Mammary epithelial cell (primary cell): ENCODE results near the gene ADRA2A.

Source experiments
- CTCF ChIP-seq, 2 donors: IDR thresholded peaks in 1 of 2; conservative IDR thresholded peaks in 1 of 2; 2 replicates each; pipeline ENCODE4 v1.5.1; 2011 to 2012; ENCODE audit warnings: inconsistent platforms in 2 of 2, low read length in 2 of 2, mild to moderate bottlenecking in 2 of 2, control low read depth in 1 of 2, low read depth in 1 of 2; ENCODE audit not compliant: insufficient read depth in 1 of 2; ENCODE audit errors: extremely low read depth in 1 of 2
- EZH2 ChIP-seq: IDR thresholded peaks from 2 replicates; pipeline ENCODE4 v1.6.1; 2012; ENCODE audit warnings: low read length, inconsistent platforms, borderline replicate concordance

DNA sequence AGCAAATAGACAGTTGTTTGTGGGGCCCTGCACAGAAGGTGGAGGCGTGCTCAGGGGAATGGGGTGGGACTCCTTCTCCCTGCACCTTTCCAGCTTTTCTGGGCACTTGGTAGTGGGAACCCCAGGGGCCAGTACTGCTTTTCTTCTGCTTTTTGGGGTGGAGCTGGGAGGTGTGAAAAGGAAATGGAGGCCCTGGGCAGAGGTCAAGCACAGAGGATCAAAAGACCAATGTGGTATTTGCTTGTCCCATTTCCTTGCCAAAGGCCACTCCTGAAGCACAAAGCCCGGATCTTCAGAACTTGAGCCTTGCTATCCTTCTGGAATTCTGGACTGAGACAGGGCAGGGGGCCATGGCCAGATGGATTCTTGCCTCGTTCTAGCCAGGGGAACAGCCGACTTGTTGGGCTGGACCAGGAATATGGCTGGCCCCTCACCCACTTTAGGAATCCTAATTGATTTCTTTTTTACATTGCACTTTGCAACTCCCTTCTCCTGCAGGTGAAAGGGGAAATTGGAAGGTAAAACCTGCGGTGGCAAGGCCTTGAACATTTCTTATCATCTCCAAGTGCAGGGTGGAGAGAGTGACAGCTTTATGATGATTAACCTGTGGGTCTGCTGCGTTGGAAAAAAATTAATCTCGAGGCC is 26.5 kb downstream of the ADRA2A start:
- TF ChIP-seq CTCF (conservative IDR thresholded peaks at IDR 0.05 in 1 of 2, IDR thresholded peaks at IDR 0.05 in 1 of 2; ENCODE audit: extremely low read depth in 1 of 2, insufficient read depth in 1 of 2, low read depth in 1 of 2, low read length in 2 of 2) (no peak), EZH2 (no peak)
